Effector CD8-positive, alpha-beta T cell (primary cell): ENCODE data around the gene PYDC1.
"Not testable (repeated sequence)": the region's sequence is repeated elsewhere in the genome, so short reads cannot be mapped to it uniquely, and the experiment has no call there.

Source experiments
- DNase-seq: peaks from one replicate; lab custom pipeline; 2025; lab: John Stamatoyannopoulos, UW

The PYDC1 gene

GRCh38 chr16:31195861-31196260 is 21.1 kb downstream of the PYDC1 start:
- not testable (repeated sequence) for DNase-seq

GRCh38 chr16:31194898-31195297 is 22.0 kb downstream of the PYDC1 start:
- no peak for DNase-seq

- DNase-seq, result no peak
These were observed 23.1 kb downstream of the PYDC1 start for GRCh38 chr16:31193874-31194273.

DNA sequence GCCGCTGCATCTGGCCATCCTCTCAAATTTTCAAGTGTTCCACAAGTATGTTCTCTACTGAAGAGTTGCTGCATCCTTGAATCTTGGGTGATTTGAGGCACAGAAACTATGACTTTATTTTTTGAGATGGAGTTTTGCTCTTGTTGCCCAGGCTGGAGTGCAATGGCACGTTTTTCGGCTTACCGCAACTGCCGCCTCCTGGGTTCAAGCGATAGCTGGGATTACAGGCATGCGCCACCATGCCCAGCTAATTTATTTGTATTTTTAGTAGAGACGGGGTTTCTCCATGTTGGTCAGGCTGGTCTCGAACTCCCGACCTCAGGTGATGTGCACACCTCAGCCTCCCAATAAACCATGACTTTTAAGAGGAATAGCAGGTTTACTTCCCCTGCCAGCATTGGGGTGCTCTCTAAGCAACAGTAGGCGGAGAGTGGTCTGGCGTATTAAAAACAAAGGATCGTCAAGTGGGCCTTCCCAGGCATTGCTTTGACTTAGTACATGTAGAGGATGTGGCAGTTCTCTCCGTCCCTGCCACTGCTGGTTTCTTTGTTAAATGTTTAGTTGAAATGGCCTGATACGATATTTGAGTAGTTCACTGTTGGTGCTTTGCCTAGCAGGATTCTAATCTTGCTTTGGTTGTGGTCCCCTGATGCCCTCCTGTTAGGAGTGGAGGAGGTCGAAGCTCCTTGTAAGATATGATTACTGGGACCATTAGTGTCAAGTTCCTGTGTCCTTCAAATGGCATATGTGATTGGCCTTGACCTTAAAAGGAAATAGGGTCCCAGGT is 23.9 kb downstream of the PYDC1 start:
- no peak for DNase-seq

DNA sequence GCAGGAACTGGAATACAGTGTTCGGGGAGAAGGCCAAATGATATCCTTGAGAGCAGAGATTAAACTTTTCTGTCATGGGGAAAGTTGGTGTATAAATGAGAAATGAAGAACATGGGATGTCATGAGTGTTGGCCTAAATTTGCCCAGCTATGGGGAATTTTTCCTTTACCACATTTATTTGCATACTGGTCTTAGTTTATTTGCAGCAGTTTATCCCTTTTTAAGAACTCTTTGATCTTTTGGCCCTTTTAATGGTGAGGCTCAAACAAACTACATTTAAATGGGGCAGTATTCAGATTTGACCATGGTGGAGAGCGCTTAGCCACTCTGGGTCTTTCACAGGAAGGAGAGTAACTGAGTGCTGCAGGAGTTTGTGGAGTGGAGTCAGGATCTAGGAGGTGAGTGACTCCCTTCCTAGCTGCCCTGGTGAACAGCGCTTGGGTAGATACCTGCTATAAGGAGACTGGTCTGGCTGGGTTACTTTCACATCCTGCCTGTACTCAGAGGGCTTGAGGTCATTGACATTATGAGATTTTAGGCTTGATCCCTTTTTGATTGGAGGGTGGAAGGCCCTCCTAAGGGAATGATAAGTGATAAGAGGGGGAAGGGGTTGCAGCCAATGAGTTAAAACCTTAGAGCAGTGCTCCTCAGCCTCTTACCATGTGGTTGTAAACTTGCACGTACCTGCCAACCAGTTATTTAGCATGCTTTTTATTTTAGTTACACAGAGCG is 25.1 kb downstream of the PYDC1 start:
- no peak for DNase-seq

GRCh38 chr16:31190818-31191444 is 26.0 kb downstream of the PYDC1 start:
- DNase-seq, result no peak

GRCh38 chr16:31190061-31190460 is 26.9 kb downstream of the PYDC1 start:
- DNase-seq, result no peak

DNA sequence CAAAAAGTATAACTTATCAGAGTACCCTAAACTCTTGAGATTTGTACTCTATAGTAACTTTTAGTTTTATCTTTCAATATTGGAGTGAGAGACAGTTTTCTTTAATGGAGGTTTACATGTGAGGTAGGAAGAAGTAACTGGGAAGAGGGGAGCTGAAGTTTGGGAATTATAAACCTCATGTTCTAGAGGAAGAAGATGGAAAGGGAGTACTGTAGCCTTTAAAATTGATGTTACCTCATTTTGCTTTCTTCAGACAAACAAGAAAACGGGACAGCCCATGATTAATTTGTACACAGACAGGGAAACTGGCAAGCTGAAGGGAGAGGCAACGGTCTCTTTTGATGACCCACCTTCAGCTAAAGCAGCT is 27.5 kb downstream of the PYDC1 start:
- DNase-seq, result no peak

GRCh38 chr16:31188450-31189411 is 28.2 kb downstream of the PYDC1 start:
- no peak for DNase-seq

- DNase-seq, result no peak
These were observed 29.1 kb downstream of the PYDC1 start for GRCh38 chr16:31187808-31188189.

DNA sequence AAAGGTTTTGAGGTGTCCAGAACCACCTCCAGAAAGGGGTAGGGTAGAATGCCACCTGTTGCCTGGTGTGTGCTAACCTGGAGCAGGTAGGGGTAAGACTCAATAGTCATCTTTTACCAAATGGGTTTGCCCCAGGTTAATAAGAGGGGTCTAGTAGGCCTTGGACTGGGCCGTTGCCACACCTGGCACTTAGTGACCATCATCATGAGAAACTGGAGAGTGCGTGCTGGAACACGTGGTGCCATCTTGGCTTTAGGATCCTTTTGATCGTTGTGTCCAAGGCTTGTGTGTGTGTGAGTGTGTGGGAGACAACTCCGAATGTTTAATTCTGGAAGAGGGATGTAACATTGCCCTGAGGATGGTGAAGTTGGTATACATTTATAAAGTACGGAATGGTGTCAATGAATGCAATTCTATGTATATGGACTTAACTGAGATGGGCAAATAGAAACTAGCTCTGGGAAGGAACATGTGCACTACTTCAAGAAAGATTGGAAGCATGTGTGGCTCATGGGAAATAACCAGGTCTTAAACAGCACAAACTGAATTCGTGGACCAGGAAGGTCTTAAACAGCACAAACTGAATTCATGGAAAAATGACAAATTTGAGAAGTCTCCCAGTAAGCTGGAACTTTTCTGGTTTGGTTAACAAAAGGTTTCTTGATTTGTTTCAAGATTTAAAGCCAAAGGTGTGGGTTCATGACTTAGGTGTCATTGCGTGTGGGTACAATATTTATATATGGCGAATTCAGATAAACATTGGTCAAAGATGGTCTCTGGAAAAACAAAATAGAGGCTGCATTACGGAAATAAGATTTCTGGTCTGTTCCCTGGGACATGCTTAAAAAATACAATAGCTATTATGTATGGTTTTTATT is 29.8 kb downstream of the PYDC1 start:
- no peak for DNase-seq

DNA sequence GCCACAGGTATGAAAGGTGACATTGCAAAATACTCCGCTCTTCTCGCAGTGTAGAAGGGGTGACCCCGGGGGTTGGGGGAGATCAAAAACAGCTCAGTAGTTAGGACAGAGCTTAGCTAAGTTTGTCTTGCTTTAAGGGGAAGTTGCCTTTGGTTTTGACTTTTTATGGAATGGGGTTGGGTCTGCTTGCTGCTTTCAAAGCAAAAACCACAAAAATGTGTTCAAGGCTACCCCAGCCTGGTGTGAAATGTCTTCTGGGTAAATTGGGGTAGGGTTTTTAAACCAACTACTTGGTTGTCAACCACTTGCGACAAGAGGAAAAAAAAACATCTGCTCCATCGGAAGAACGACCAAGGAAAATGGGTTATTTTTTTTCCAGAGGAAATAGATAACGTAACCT is 30.8 kb downstream of the PYDC1 start:
- no peak for DNase-seq

DNA sequence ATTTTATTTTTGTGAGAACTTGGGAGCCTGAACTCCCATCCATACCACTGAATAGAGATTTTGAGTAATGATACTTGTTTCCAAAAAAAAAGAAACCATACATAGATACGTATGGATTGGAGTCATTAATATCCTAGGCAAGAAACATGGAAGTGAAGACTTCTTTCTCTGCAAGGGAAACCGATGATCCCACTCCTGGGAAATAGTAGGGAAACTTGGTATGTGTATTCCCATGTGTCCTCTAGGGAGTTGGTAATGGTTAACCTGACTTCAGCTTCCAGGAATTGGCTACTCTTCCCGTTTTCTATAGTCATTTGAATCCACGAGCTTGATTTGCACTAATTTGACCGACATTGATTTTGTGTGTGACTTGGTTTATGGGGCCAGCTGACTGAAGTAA is 31.6 kb downstream of the PYDC1 start:
- DNase-seq, result no peak

GRCh38 chr16:31184888-31185287 is 32.0 kb downstream of the PYDC1 start:
- no peak for DNase-seq

DNA sequence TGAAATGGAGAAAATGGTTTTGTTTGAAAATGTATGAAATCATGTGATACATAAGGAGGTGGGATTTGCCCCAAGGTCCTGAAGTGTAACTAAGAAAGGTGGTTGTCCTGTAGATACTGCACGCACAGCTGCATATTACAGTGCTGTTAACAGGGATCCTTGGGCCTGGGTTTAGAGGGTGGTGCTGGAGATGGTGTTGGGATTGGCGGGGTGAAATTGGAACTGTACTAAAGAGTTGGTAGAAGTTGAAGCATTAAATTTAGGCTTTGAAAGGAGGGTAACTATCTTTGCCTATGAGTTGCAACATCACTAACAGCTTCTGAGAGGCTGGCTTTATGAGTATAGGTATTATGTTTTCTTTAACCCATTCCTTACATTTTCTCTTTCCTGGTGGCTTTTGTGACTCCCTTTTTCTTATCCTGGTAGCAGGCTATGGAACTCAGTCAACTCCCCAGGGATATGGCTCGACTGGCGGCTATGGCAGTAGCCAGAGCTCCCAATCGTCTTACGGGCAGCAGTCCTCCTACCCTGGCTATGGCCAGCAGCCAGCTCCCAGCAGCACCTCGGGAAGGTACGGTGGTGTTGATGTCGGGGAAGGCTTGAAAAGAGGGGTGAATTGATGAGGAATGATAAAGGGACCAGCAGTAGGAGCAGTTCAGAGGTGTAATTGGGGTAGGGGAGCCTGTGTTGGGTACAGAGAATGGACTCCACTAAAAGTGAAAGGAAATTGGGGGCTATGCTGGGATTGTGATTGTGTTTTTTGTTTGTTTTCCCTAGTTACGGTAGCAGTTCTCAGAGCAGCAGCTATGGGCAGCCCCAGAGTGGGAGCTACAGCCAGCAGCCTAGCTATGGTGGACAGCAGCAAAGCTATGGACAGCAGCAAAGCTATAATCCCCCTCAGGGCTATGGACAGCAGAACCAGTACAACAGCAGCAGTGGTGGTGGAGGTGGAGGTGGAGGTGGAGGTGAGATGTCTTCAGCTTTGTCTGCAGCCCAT is 33.2 kb downstream of the PYDC1 start:
- DNase-seq, result no peak

- DNase-seq, result no peak
These were observed 34.5 kb downstream of the PYDC1 start for GRCh38 chr16:31182391-31182790.

DNA sequence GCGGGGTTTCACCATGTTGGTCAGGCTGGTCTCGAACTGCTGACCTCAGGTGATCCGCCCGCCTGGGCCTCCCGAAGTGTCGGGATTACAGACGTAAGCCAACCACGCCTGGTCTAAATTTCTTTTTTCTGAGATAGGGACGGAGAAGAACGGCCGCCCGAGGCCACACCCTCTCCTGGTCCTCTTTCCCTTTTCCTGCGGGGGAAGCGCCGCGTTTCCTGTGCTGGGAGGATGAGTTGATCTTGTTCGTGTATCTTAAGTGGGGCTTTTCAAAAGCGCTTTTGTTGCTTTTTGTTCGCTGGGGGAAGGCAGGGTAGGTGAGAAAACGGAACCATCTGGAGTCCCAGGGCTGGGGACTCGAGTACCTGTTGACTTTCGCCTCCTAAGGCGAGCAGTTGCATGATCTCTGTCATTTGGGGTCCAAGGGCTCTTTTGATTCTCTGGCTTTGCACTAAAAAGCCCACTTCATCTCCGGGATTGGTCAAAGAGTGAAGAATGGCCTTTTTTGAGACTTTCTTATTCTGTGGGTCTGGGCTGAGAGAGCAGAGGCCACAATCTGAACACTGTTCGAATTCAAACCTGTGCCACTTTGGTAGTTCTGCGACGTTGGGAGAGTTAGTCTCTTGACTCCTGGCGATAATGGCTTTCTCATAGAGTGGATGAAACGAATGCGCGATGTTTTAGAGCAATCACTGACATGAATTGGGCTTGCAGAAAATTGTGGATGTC is 35.7 kb downstream of the PYDC1 start:
- DNase-seq, result peak; percentile 22

DNA sequence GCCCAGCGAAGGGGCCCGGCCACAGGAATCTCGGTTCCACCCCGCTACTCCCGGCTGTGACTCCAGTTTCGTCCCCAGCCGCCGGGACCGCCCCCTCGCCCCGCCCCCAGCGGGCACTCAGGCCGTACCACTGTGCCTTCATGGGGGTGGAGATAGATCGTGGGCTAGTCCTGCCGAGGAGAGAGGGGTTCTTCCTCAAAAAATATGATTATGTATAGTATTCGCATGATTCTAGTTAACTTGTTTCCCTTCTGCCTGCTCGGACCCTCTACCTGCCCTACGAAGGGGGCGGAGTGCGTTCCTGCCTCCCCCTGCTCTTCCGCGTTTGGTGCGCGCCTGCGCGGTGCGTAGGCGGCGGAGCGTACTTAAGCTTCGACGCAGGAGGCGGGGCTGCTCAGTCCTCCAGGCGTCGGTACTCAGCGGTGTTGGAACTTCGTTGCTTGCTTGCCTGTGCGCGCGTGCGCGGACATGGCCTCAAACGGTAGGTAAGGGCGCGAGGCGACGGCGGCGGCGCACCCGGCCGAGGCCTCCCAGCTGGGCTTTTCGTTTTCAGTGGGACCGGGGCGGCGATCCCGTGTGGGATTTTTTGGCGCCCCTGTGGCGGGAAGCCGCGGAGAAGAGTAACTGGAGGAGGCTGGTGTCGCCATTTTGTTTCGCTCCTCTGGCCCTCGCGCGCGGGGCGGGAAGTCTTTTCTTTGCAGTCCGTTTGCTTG is 37.0 kb downstream of the PYDC1 start, which contains the start of gene FUS:
Gene FUS (plus strand): TSS at position 393 of the 713 bp plus-strand sequence. CDS start 76 bp downstream, at position 469.
- DNase-seq, result peak; percentile 91
